Neural cell (in vitro differentiated cells): ENCODE measurements around the gene D2HGDH. TPM values are rescaled to one million over a fixed set of nuclear protein-coding genes. Genes with fewer than 3 reads are reported as not detected.

Experiments
- H2AFZ ChIP-seq: fragments of 200-600, 300-800 bp; sonication (generic), shearing (Covaris generic); 2 replicates; pipeline ENCODE4 v1.6.0; 2014; ENCODE audit warnings: low read depth, mild to moderate bottlenecking, antibody characterized with exemption, low read length, moderate library complexity
- H3F3A ChIP-seq: fragments of 200-600 bp; shearing (Covaris generic); 2 replicates; pipeline ENCODE4 v1.6.1; 2016; ENCODE audit warnings: mild to moderate bottlenecking, moderate library complexity, mixed read lengths, antibody characterized with exemption, low read length; ENCODE audit not compliant: insufficient read depth, poor library complexity, severe bottlenecking
- H3K27ac ChIP-seq: fragments of 200-600, 300-800 bp; sonication (generic), shearing (Covaris generic); 2 replicates; pipeline ENCODE4 v1.5.1; 2014; ENCODE audit warnings: mild to moderate bottlenecking, low read length, moderate library complexity
- H3K27me3 ChIP-seq: fragments of 300-800, 200-600 bp; sonication (generic), shearing (Covaris generic); 2 replicates; pipeline ENCODE4 v1.6.0; 2014; ENCODE audit warnings: mild to moderate bottlenecking, low read depth, low read length, moderate library complexity; ENCODE audit not compliant: insufficient read depth
- H3K36me3 ChIP-seq: fragments of 300-800, 200-600 bp; sonication (generic), shearing (Covaris generic); 2 replicates; pipeline ENCODE4 v1.5.1; 2014; ENCODE audit warnings: mild to moderate bottlenecking, antibody characterized with exemption, low read length, moderate library complexity; ENCODE audit not compliant: insufficient read depth
- H3K4me2 ChIP-seq: fragments of 300-800, 200-600 bp; sonication (generic), shearing (Covaris generic); 2 replicates; pipeline ENCODE4 v1.6.0; 2014; ENCODE audit warnings: mild to moderate bottlenecking, low read length
- H3K4me3 ChIP-seq: fragments of 300-800, 200-600 bp; sonication (generic), shearing (Covaris generic); 2 replicates; pipeline ENCODE4 v1.5.1; 2014; ENCODE audit warnings: mild to moderate bottlenecking, low read length, moderate library complexity
- H3K79me2 ChIP-seq: fragments of 200-600 bp; shearing (Covaris generic); replicated peaks from 2 replicates; pipeline ENCODE4 v1.6.0; 2014; ENCODE audit warnings: mild to moderate bottlenecking, low read length, moderate library complexity; ENCODE audit not compliant: insufficient read depth
- H3K9ac ChIP-seq: fragments of 300-800, 200-600 bp; sonication (generic), shearing (Covaris generic); 2 replicates; pipeline ENCODE4 v1.6.1; 2016; ENCODE audit warnings: mild to moderate bottlenecking, low read length, mixed read lengths
- H3K9me2 ChIP-seq: fragments of 200-600 bp; shearing (Covaris generic); 2 replicates; pipeline ENCODE4 v1.6.1; 2016; ENCODE audit warnings: mild to moderate bottlenecking, low read length, mixed read lengths; ENCODE audit not compliant: insufficient read depth
- H3K9me3 ChIP-seq: fragments of 200-600, 300-800 bp; sonication (generic), shearing (Covaris generic); 2 replicates; pipeline ENCODE4 v1.6.1; 2016; ENCODE audit warnings: mild to moderate bottlenecking, mixed run types, low read length, moderate library complexity, mixed read lengths
- H4K20me1 ChIP-seq: fragments of 200-600 bp; shearing (Covaris generic); 2 replicates; pipeline ENCODE4 v1.6.1; 2016; ENCODE audit warnings: mild to moderate bottlenecking, mixed run types; ENCODE audit not compliant: insufficient read depth
- EP300 ChIP-seq: fragments of 450-650 bp; conservative IDR thresholded peaks from 2 replicates; pipeline ENCODE4 v1.6.1; 2014; ENCODE audit warnings: antibody characterized with exemption, mild to moderate bottlenecking, moderate library complexity; ENCODE audit not compliant: poor library complexity, severe bottlenecking
- EZH2 ChIP-seq: fragments of 200-600, 300-800 bp; shearing (Covaris generic), sonication (generic); IDR thresholded peaks from 2 replicates; pipeline ENCODE4 v1.6.1; 2014; ENCODE audit warnings: antibody characterized with exemption, low read length, borderline replicate concordance, mild to moderate bottlenecking; ENCODE audit not compliant: insufficient read depth, poor library complexity, severe bottlenecking
- MXI1 ChIP-seq: fragments of 450-650 bp; conservative IDR thresholded peaks from 2 replicates; pipeline ENCODE4 v1.6.1; 2014; ENCODE audit warnings: antibody characterized with exemption, mild to moderate bottlenecking; ENCODE audit not compliant: poor library complexity, severe bottlenecking
- POLR2AphosphoS5 ChIP-seq: IDR thresholded peaks from 2 replicates; pipeline ENCODE4 v1.6.1; 2012
- RAD21 ChIP-seq: fragments of 450-650 bp; conservative IDR thresholded peaks from 2 replicates; pipeline ENCODE4 v1.6.1; 2014; ENCODE audit warnings: antibody characterized with exemption, mild to moderate bottlenecking, moderate library complexity
- SMC3 ChIP-seq: fragments of 450-650 bp; conservative IDR thresholded peaks from 2 replicates; pipeline ENCODE4 v1.6.1; 2014; ENCODE audit warnings: antibody characterized with exemption, mild to moderate bottlenecking, moderate library complexity; ENCODE audit not compliant: poor library complexity
- TAF1 ChIP-seq: IDR thresholded peaks from 2 replicates; pipeline ENCODE4 v1.6.1; 2012; ENCODE audit warnings: low read depth
- polyA plus RNA-seq: library from polyadenylated mRNA; depleted of rRNA; stranded (reverse); fragments of >200 nt; gene quantifications from 2 replicates; pipeline ENCODE4 v1.2.3, GENCODE V29; 2014
- TF ChIP-seq, protein P1 (sequence below): fragments of 450-650 bp; IDR thresholded peaks from 2 replicates; pipeline ENCODE4 v1.5.1; 2014; ENCODE audit warnings: antibody characterized with exemption, mild to moderate bottlenecking, moderate library complexity; ENCODE audit not compliant: poor library complexity, severe bottlenecking
- TF ChIP-seq, protein P2 (sequence below): IDR thresholded peaks from 2 replicates; pipeline ENCODE4 v1.6.1; 2012; ENCODE audit warnings: borderline replicate concordance

Gene D2HGDH
- polyA plus RNA-seq, 1 donor from 2014 or later, result 12.6 TPM

DNA sequence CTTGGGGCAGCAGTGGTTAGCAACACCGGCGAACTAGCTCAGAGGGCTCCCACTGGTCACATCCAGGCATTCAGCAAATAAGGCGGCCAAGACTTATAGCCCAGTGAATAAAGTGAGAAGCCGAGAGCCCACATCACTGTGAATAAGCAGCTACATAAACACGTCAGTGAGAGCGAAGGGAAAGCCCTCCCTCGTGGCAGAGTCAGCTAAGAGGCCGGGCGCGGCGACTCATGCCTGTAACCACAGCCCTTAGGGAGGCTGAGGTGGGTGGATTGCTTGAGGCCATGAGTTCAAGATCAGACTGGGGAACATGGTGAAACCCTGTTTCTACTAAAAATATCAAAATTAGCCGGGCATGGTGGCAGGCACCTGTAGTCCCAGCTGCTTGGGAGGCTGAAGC is 5.2 kb downstream of the D2HGDH start:
- H3K9me3 ChIP-seq, result no peaks in the 10 kb centered on the region
- TF ChIP-seq, protein P1, sequence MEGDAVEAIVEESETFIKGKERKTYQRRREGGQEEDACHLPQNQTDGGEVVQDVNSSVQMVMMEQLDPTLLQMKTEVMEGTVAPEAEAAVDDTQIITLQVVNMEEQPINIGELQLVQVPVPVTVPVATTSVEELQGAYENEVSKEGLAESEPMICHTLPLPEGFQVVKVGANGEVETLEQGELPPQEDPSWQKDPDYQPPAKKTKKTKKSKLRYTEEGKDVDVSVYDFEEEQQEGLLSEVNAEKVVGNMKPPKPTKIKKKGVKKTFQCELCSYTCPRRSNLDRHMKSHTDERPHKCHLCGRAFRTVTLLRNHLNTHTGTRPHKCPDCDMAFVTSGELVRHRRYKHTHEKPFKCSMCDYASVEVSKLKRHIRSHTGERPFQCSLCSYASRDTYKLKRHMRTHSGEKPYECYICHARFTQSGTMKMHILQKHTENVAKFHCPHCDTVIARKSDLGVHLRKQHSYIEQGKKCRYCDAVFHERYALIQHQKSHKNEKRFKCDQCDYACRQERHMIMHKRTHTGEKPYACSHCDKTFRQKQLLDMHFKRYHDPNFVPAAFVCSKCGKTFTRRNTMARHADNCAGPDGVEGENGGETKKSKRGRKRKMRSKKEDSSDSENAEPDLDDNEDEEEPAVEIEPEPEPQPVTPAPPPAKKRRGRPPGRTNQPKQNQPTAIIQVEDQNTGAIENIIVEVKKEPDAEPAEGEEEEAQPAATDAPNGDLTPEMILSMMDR, result no peak
- TF ChIP-seq, protein P2, sequence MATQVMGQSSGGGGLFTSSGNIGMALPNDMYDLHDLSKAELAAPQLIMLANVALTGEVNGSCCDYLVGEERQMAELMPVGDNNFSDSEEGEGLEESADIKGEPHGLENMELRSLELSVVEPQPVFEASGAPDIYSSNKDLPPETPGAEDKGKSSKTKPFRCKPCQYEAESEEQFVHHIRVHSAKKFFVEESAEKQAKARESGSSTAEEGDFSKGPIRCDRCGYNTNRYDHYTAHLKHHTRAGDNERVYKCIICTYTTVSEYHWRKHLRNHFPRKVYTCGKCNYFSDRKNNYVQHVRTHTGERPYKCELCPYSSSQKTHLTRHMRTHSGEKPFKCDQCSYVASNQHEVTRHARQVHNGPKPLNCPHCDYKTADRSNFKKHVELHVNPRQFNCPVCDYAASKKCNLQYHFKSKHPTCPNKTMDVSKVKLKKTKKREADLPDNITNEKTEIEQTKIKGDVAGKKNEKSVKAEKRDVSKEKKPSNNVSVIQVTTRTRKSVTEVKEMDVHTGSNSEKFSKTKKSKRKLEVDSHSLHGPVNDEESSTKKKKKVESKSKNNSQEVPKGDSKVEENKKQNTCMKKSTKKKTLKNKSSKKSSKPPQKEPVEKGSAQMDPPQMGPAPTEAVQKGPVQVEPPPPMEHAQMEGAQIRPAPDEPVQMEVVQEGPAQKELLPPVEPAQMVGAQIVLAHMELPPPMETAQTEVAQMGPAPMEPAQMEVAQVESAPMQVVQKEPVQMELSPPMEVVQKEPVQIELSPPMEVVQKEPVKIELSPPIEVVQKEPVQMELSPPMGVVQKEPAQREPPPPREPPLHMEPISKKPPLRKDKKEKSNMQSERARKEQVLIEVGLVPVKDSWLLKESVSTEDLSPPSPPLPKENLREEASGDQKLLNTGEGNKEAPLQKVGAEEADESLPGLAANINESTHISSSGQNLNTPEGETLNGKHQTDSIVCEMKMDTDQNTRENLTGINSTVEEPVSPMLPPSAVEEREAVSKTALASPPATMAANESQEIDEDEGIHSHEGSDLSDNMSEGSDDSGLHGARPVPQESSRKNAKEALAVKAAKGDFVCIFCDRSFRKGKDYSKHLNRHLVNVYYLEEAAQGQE, result no peak

DNA sequence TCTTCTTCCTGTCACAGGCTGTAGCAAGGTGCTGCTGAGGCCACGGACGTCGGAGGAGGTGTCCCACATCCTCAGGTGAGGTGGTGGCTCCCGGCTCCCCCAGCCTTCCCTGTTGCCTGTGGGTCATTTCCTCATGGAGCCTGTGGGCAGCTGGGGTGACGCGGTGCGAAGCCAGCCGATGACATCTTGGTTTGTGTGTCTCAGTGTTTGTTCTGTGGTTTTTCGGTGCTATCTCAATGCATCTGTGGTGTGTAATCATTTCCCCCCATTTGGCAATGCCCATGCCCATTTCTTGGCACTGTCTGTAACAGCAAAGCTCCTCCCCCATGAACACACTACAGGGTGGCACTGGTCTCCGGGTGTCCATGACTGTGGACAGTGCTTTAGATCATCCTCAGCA is 6.6 kb downstream of the D2HGDH start:
- Histone ChIP-seq H3K27me3 (no peaks in the 10 kb centered on the region), H3K9me3 (peaks cover 4% of the 10 kb centered on the region), H3K9ac (no peak overlapping the region), H3K27ac (no peak overlapping the region), H3K36me3 (no peaks in the 10 kb centered on the region), H3F3A (no peaks in the 10 kb centered on the region), H3K4me3 (no peak overlapping the region), H3K9me2 (no peaks in the 10 kb centered on the region), H3K4me2 (no peak overlapping the region), H3K79me2 (no peaks in the 10 kb centered on the region), H4K20me1 (no peaks in the 10 kb centered on the region), H2AFZ (no peak overlapping the region)
- TF ChIP-seq POLR2AphosphoS5 (no peak), EZH2 (no peak)

More for the DNA sequence above, 5.2 kb downstream of the D2HGDH start:
- Histone ChIP-seq H2AFZ (no peak overlapping the region), H3K27me3 (no peaks in the 10 kb centered on the region), H4K20me1 (no peaks in the 10 kb centered on the region), H3K4me3 (no peak overlapping the region), H3F3A (no peaks in the 10 kb centered on the region), H3K9me2 (no peaks in the 10 kb centered on the region), H3K4me2 (no peak overlapping the region), H3K36me3 (no peaks in the 10 kb centered on the region), H3K9ac (no peak overlapping the region), H3K27ac (no peak overlapping the region), H3K79me2 (no peaks in the 10 kb centered on the region)

DNA sequence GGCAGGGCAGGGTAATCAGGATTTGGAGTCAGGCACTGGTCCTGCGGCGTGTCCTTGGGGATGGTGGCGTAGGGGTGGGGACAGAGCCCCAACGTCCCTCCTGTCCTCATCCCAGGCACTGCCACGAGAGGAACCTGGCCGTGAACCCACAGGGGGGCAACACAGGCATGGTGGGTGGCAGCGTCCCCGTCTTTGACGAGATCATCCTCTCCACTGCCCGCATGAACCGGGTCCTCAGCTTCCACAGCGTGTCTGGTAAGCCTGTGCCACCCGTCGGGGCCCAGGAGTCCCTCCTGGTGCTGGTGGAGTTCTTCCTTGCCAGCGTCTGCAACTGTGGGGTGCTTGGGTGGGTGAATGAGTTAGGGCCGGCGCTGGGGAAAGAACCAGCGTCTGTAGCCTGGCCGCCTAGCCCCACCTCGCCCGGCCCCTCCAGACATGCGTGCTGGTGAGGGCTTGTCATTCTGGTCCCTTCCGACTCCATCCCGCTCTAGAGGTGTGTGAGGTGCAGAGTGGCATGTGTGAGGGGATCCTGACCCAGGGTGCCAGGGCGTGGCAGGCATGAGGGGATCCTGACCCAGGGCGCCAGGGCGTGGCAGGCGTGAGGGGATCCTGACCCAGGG is 8.0 kb downstream of the D2HGDH start:
- TF ChIP-seq RAD21, result no peak
- TF ChIP-seq, protein P2, result no peak
- TF ChIP-seq POLR2AphosphoS5, result no peak
- TF ChIP-seq EP300, result no peak
- no peak for TF ChIP-seq MXI1
- no peak for TF ChIP-seq SMC3
- TF ChIP-seq EZH2, result no peak
- TF ChIP-seq, protein P1, result no peak
- no peak for TF ChIP-seq TAF1
- no peak overlapping the region for H3K4me2 ChIP-seq
- no peaks in the 10 kb centered on the region for H4K20me1 ChIP-seq
- H3K27ac ChIP-seq, result no peak overlapping the region
- no peaks in the 10 kb centered on the region for H3K9me2 ChIP-seq
- H3K4me3 ChIP-seq, result no peak overlapping the region
- H3F3A ChIP-seq, result no peaks in the 10 kb centered on the region
- H3K79me2 ChIP-seq, result no peaks in the 10 kb centered on the region
- H3K9ac ChIP-seq, result no peak overlapping the region
- no peaks in the 10 kb centered on the region for H3K36me3 ChIP-seq
- no peaks in the 10 kb centered on the region for H3K27me3 ChIP-seq
- peaks cover 4% of the 10 kb centered on the region for H3K9me3 ChIP-seq
- H2AFZ ChIP-seq, result no peak overlapping the region
